Endothelial cell of umbilical vein (primary cell): ENCODE results near the gene TTLL11. TPM values are rescaled to one million over a fixed set of nuclear protein-coding genes. Genes with fewer than 3 reads are reported as not detected.

ENCODE experiments used
- BruUV-seq: library from RNA; stranded (reverse); fragments of 400-500 nt; replicated peaks from 2 replicates; lab custom pipeline; 2021; lab: Mats Ljungman, UMichigan
- CTCF ChIA-PET: fragments of 300-600, 350-600 bp; sonication (Branson Sonifier 250); formaldehyde crosslinking; loops from one replicate; lab custom pipeline; 2021; ENCODE audit warnings: antibody characterized with exemption, inconsistent platforms; lab: Charles Lee
- POLR2A ChIA-PET: fragments of 300-600, 350-600 bp; sonication (Branson Sonifier 250); formaldehyde crosslinking; loops from one replicate; lab custom pipeline; 2021; ENCODE audit warnings: antibody characterized with exemption, inconsistent platforms; lab: Charles Lee
- DNase-seq: peaks from one replicate; pipeline ENCODE4 v3.0.0-alpha.2; 2011; ENCODE audit warnings: low read depth, low spot score
- FAIRE-seq: peaks from 2 replicates; lab custom pipeline; 2011; peaks lifted over from hg19 to GRCh38; lab: Jason Lieb, UNC
- H2AFZ ChIP-seq: 2 replicates; pipeline ENCODE4 v1.6.0; 2012; ENCODE audit warnings: low read depth, low read length, control low read depth, inconsistent platforms
- H3K27ac ChIP-seq: 2 replicates; pipeline ENCODE4 v1.5.1; 2011; ENCODE audit warnings: low read depth, mild to moderate bottlenecking, control low read depth, low read length, moderate library complexity; ENCODE audit not compliant: insufficient read depth
- H3K27me3 ChIP-seq, 2 experiments: 2 replicates each; pipeline versions ENCODE4 v1.6.0 to v1.6.1; 2011; ENCODE audit warnings: low read length in 2 of 2, mixed read lengths in 1 of 2; ENCODE audit not compliant: control insufficient read depth in 2 of 2, insufficient read depth in 2 of 2
- H3K36me3 ChIP-seq, 2 experiments: 2 replicates in 1 of 2; 3 replicates in 1 of 2; pipeline ENCODE4 v1.5.1; 2011; ENCODE audit warnings: low read length in 2 of 2, mild to moderate bottlenecking in 1 of 2, moderate library complexity in 1 of 2; ENCODE audit not compliant: control insufficient read depth in 2 of 2, insufficient read depth in 2 of 2; ENCODE audit errors: extremely low read depth in 1 of 2
- H3K4me1 ChIP-seq: 3 replicates; pipeline ENCODE4 v1.5.1; 2011; ENCODE audit warnings: mild to moderate bottlenecking, low read length; ENCODE audit not compliant: control insufficient read depth, insufficient read depth; ENCODE audit errors: extremely low read depth
- H3K4me2 ChIP-seq: 2 replicates; pipeline ENCODE4 v1.6.1; 2011; ENCODE audit warnings: low read length, control low read depth, mixed read lengths; ENCODE audit not compliant: insufficient read depth
- H3K4me3 ChIP-seq, 3 experiments: fragments of 200-600 bp in 1 of 3; sonication (generic), shearing (Covaris generic) in 1 of 3; replicated peaks in 1 of 3; 2 replicates each; pipeline ENCODE4 v1.5.1; 2011 to 2016; ENCODE audit warnings: control low read depth in 3 of 3, low read length in 3 of 3, mild to moderate bottlenecking in 2 of 3, inconsistent platforms in 1 of 3, low read depth in 1 of 3, moderate library complexity in 1 of 3; ENCODE audit not compliant: insufficient read depth in 1 of 3
- H3K79me2 ChIP-seq: 2 replicates; pipeline ENCODE4 v1.6.0; 2012; ENCODE audit warnings: low read length, inconsistent platforms; ENCODE audit not compliant: control insufficient read depth, insufficient read depth
- H3K9ac ChIP-seq: replicated peaks from 2 replicates; pipeline ENCODE3; 2011; ENCODE audit warnings: low read length, control low read depth; ENCODE audit not compliant: insufficient read depth; ENCODE audit errors: extremely low read depth
- H3K9me1 ChIP-seq: replicated peaks from 3 replicates; pipeline ENCODE4 v1.6.0; 2011; ENCODE audit warnings: mild to moderate bottlenecking, low read length; ENCODE audit not compliant: control insufficient read depth, insufficient read depth; ENCODE audit errors: extremely low read depth
- H3K9me3 ChIP-seq: replicated peaks from 2 replicates; pipeline ENCODE4 v1.5.1; 2012; ENCODE audit warnings: low read length, inconsistent platforms; ENCODE audit not compliant: control insufficient read depth, insufficient read depth
- H4K20me1 ChIP-seq: replicated peaks from 2 replicates; pipeline ENCODE3; 2011; ENCODE audit warnings: mild to moderate bottlenecking, low read length; ENCODE audit not compliant: control insufficient read depth, insufficient read depth; ENCODE audit errors: extremely low read depth
- EZH2 ChIP-seq: IDR thresholded peaks from 2 replicates; pipeline ENCODE4 v1.6.1; 2012; ENCODE audit warnings: borderline replicate concordance, low read depth, mild to moderate bottlenecking, moderate library complexity, low read length, inconsistent platforms; ENCODE audit not compliant: severe bottlenecking
- FOS ChIP-seq: IDR thresholded peaks from 2 replicates; pipeline ENCODE4 v1.6.1; 2011; ENCODE audit warnings: mild to moderate bottlenecking, low read length, moderate library complexity, borderline replicate concordance; ENCODE audit not compliant: insufficient read depth
- GATA2 ChIP-seq: IDR thresholded peaks from 2 replicates; pipeline ENCODE4 v1.7.0; 2011; ENCODE audit warnings: low read depth, mild to moderate bottlenecking, moderate library complexity, mixed read lengths, low read length; ENCODE audit not compliant: insufficient read length, insufficient read depth
- JUN ChIP-seq: IDR thresholded peaks from 2 replicates; pipeline ENCODE4 v1.6.1; 2011; ENCODE audit warnings: borderline replicate concordance, low read depth; ENCODE audit not compliant: insufficient read length, insufficient read depth
- MYC ChIP-seq: IDR thresholded peaks from one replicate; pipeline ENCODE4 v1.6.1; 2011; ENCODE audit warnings: mild to moderate bottlenecking, low read depth, low read length
- POLR2A ChIP-seq: IDR thresholded peaks from 2 replicates; pipeline ENCODE4 v1.6.1; 2012; ENCODE audit warnings: low read depth, mild to moderate bottlenecking, control low read depth, low read length
- POLR2AphosphoS5 ChIP-seq: IDR thresholded peaks from 2 replicates; pipeline ENCODE4 v1.6.1; 2012; ENCODE audit warnings: low read depth, mild to moderate bottlenecking, control low read depth, low read length, moderate library complexity; ENCODE audit not compliant: insufficient read depth
- dilution Hi-C: fragments of 300-500 bp; cut with MboI; formaldehyde crosslinking; loops from one replicate; pipeline ENCODE4 v1.15.0; 2019; ENCODE audit warnings: low sequenced_read_pairs; ENCODE audit not compliant: extremely low pct_ligation_motif_present
- intact Hi-C: fragments of 100-400 bp; cut with micrococcal nuclease; formaldehyde crosslinking; loops from one replicate; pipeline ENCODE4 v1.10.0; 2022
- polyA plus RNA-seq, 4 experiments: library from polyadenylated mRNA; depleted of rRNA in 3 of 4; stranded (reverse) in 3 of 4; unstranded in 1 of 4; fragments of >200 nt; gene quantifications; 2 replicates each; pipeline versions ENCODE4 v1.2.1 to v1.2.3, GENCODE V29; 2011 to 2012; ENCODE audit warnings: missing spikeins in 1 of 4
- total RNA-seq: library from RNA; stranded (reverse); gene quantifications from 2 replicates; pipeline ENCODE4 v1.2.3, GENCODE V29; 2021
- TF ChIP-seq, protein P1 (sequence below), 2 donors: IDR thresholded peaks; 1 replicate in 1 of 2; 2 replicates in 1 of 2; pipeline ENCODE4 v1.5.1; 2011; ENCODE audit warnings: low read length in 2 of 2, mild to moderate bottlenecking in 2 of 2, moderate library complexity in 2 of 2, control low read depth in 1 of 2, inconsistent platforms in 1 of 2, low read depth in 1 of 2; ENCODE audit not compliant: insufficient read depth in 1 of 2; ENCODE audit errors: extremely low read depth in 1 of 2
- TF ChIP-seq, protein P2 (sequence below): IDR thresholded peaks from 2 replicates; pipeline ENCODE4 v1.6.1; 2011; ENCODE audit not compliant: insufficient read depth, insufficient read length

The TTLL11 gene
- total and polyA plus RNA-seq, 2 donors (not counting 3 experiments of a cell fraction or from before 2014, with no cell fraction given): 4.9 to 5.1 TPM

DNA sequence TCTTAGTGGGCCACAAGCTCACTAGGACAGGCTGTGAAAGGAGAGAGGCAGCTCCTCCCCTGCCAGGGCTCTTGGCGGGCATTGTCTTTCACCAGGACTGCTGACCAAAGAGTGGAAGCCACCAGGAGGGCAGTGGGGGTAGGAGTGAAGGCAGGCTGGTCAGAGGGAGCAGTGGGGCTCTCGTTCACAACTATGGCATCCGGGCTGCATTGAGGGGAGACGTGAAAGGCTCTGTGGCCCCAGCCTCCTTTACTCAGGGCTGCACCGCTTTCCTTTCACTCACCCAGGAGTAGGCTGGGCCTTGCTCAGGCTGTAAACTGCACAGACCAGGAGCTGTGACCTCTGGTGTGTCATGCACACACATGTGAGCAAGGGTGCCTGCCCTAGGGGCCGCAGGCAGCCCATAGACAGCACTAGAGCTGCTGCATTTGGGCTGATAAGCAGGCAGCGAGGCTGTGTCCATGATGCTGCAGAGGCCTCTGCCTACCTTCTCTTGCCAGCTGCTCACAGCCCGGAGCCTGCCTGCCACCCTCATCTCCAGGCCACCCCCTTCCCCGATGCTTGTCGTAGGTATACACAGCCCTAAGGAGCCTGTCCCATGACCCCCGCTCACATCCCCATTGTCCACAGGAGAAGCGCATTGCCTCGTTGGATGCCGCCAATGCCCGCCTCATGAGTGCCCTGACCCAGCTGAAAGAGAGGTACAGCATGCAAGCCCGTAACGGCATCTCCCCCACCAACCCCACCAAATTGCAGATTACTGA lies 311.2 kb downstream of the TTLL11 start:
- intact Hi-C loops (no loop called here), dilution Hi-C loops (no loop called here)
- ChIA-PET CTCF (no interaction called here), POLR2A (no interaction called here)
- H3K79me2 ChIP-seq: no peaks in the 10 kb centered on the region
- no peaks in the 10 kb centered on the region for H3K9me3 ChIP-seq
- no peak overlapping the region for H3K4me2 ChIP-seq
- no peak overlapping the region for H3K27ac ChIP-seq
- peaks cover 4% of the 10 kb centered on the region for H3K4me1 ChIP-seq
- H3K9ac ChIP-seq: no peak overlapping the region
- H3K9me1 ChIP-seq: no peaks in the 10 kb centered on the region
- peaks cover 0 to 39% of the 10 kb centered on the region in 2 experiments for H3K36me3 ChIP-seq
- H2AFZ ChIP-seq: no peak overlapping the region
- BruUV-seq: no TSS peak
- DNase-seq (no peak), FAIRE-seq (no peak)
- H4K20me1 ChIP-seq: no peaks in the 10 kb centered on the region
- H3K4me3 ChIP-seq: no peak overlapping the region
- no peaks in the 10 kb centered on the region for H3K27me3 ChIP-seq
- TF ChIP-seq FOS (no peak), POLR2AphosphoS5 (no peak), EZH2 (no peak), GATA2 (no peak), MYC (no peak), JUN (no peak), POLR2A (no peak)
- TF ChIP-seq, protein P1, sequence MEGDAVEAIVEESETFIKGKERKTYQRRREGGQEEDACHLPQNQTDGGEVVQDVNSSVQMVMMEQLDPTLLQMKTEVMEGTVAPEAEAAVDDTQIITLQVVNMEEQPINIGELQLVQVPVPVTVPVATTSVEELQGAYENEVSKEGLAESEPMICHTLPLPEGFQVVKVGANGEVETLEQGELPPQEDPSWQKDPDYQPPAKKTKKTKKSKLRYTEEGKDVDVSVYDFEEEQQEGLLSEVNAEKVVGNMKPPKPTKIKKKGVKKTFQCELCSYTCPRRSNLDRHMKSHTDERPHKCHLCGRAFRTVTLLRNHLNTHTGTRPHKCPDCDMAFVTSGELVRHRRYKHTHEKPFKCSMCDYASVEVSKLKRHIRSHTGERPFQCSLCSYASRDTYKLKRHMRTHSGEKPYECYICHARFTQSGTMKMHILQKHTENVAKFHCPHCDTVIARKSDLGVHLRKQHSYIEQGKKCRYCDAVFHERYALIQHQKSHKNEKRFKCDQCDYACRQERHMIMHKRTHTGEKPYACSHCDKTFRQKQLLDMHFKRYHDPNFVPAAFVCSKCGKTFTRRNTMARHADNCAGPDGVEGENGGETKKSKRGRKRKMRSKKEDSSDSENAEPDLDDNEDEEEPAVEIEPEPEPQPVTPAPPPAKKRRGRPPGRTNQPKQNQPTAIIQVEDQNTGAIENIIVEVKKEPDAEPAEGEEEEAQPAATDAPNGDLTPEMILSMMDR (IDR thresholded peaks at IDR 0.05; ENCODE audit: extremely low read depth in 1 of 2, insufficient read depth in 1 of 2, low read depth in 1 of 2, low read length in 2 of 2): no peak
- TF ChIP-seq, protein P2, sequence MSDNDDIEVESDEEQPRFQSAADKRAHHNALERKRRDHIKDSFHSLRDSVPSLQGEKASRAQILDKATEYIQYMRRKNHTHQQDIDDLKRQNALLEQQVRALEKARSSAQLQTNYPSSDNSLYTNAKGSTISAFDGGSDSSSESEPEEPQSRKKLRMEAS: no peak
